ENCODE results near the gene DCUN1D2.

DNA sequence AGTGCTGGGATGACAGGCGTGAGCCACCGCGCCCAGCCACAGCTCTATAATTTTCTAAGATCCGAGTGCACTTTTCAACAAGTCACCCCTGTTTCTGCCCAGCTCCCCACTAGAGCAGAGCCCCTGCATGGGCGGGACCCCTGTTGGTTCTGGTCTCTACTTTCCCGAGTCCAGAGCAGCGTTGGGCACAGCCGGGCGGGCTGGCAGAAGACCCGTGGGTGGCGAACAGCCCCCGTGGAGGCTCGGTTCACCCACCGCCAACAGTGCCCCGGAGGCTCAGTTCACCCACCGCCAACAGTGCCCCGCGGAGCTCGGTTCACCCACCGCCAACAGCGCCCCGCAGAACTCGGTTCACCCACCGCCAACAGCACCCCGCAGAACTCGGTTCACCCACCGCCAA is 78.1 kb downstream of the DCUN1D2 start:
- TF ChIP-seq, protein P1, sequence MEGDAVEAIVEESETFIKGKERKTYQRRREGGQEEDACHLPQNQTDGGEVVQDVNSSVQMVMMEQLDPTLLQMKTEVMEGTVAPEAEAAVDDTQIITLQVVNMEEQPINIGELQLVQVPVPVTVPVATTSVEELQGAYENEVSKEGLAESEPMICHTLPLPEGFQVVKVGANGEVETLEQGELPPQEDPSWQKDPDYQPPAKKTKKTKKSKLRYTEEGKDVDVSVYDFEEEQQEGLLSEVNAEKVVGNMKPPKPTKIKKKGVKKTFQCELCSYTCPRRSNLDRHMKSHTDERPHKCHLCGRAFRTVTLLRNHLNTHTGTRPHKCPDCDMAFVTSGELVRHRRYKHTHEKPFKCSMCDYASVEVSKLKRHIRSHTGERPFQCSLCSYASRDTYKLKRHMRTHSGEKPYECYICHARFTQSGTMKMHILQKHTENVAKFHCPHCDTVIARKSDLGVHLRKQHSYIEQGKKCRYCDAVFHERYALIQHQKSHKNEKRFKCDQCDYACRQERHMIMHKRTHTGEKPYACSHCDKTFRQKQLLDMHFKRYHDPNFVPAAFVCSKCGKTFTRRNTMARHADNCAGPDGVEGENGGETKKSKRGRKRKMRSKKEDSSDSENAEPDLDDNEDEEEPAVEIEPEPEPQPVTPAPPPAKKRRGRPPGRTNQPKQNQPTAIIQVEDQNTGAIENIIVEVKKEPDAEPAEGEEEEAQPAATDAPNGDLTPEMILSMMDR (IDR thresholded peaks at IDR 0.05) = no peak
- TF ChIP-seq POLR2A (IDR thresholded peaks at IDR 0.05) (no peak), POLR2AphosphoS5 (IDR thresholded peaks at IDR 0.05) (no peak)
